ENCODE data around the gene SLC30A1. TPM values are rescaled to one million over a fixed set of nuclear protein-coding genes. Genes with fewer than 3 reads are reported as not detected.

Gene SLC30A1
- total and polyA plus RNA-seq, 7 experiments from 2014 or later: 1.1 to 12.1 (median 8.4) TPM

- H3K27ac ChIP-seq (ENCODE audit: low read depth, low read length): no peak overlapping the region
- H3K9me3 ChIP-seq (ENCODE audit: control insufficient read depth in 2 of 3, low read length in 3 of 3): no peaks in the 10 kb centered on the region
- no peaks in the 10 kb centered on the region for H3K27me3 ChIP-seq (ENCODE audit: control insufficient read depth in 2 of 2, insufficient read depth in 2 of 2, low read length in 2 of 2)
- H3K4me3 ChIP-seq (ENCODE audit: low read length): no peak overlapping the region
- ATAC-seq (no peak), DNase-seq (no peak)
- H3K27ac Mint-ChIP-seq: peak overlapping the region in 6 of 9 donors; percentile 17 to 87 (median 44)
- ChIA-PET POLR2A (no interaction called here), CTCF (interaction anchor here (0.6 kb wide), 1 partner anchor 848 kb away, joined by 3 read pairs; no protein-coding TSS in a partner anchor)
- H3K36me3 Mint-ChIP-seq: peaks cover 0 to 4% (median 0%) of the 10 kb centered on the region in 5 donors
- H3K27me3 Mint-ChIP-seq: peaks cover 0 to 6% (median 0%) of the 10 kb centered on the region in 5 donors
- no peaks in the 10 kb centered on the region for H3K36me3 ChIP-seq (ENCODE audit: control insufficient read depth in 2 of 3, insufficient read depth in 3 of 3, low read length in 3 of 3)
- H3K9me3 Mint-ChIP-seq: peaks cover 0 to 2% (median 0%) of the 10 kb centered on the region in 11 donors
- H3K4me3 Mint-ChIP-seq: peak overlapping the region; percentile 1 to 82 (median 64)
- peaks cover 0 to 5% of the 10 kb centered on the region in 2 donors for H3K4me1 ChIP-seq (ENCODE audit: control insufficient read depth in 2 of 2, insufficient read depth in 2 of 2, low read length in 2 of 2)
- intact Hi-C loops (cut with micrococcal nuclease): no loop called here
- peaks cover 15 to 25% (median 23%) of the 10 kb centered on the region in 7 donors for H3K4me1 Mint-ChIP-seq
Observed at GRCh38 chr1:211607754-211608473, 29.0 kb upstream of the SLC30A1 start.

GRCh38 chr1:211606914-211607753, 28.2 kb upstream of the SLC30A1 start:
- DNase-seq (peak in 5 of 9 donors; percentile 10 to 24 (median 19)), ATAC-seq (peak; percentile 87)
- no peaks in the 10 kb centered on the region for H3K36me3 ChIP-seq (ENCODE audit: control insufficient read depth in 2 of 3, insufficient read depth in 3 of 3, low read length in 3 of 3)
- H3K4me3 ChIP-seq (ENCODE audit: low read length): peak overlapping the region; percentile 46
- H3K9me3 ChIP-seq (ENCODE audit: control insufficient read depth in 2 of 3, low read length in 3 of 3): no peaks in the 10 kb centered on the region
- Mint-ChIP-seq H3K4me3 (peak overlapping the region; percentile 59 to 87 (median 82)), H3K4me1 (peaks cover 15 to 26% (median 23%) of the 10 kb centered on the region in 7 donors), H3K27ac (peak overlapping the region; percentile 65 to 93 (median 79)), H3K9me3 (peaks cover 0 to 2% (median 0%) of the 10 kb centered on the region in 11 donors), H3K36me3 (peaks cover 0 to 7% (median 0%) of the 10 kb centered on the region in 5 donors), H3K27me3 (peaks cover 0 to 6% (median 0%) of the 10 kb centered on the region in 5 donors)
- H3K27ac ChIP-seq (ENCODE audit: low read depth, low read length): peak overlapping the region; percentile 24
- POLR2A ChIA-PET: interaction anchor here (0.7 to 0.8 kb wide), 2 partner anchors 21 to 28 kb away, joined by 3 to 6 read pairs; partner anchors contain the start of gene SLC30A1
- CTCF ChIA-PET: interaction anchor here (0.6 to 1.0 kb wide), 2 partner anchors 34 to 849 kb away, joined by 3 read pairs; no protein-coding TSS in a partner anchor
- intact Hi-C loops (cut with micrococcal nuclease): loop anchor here in 1 of 2 donors (1.0 kb wide), 1 partner anchor 28 kb away; the partner anchor contains the start of gene SLC30A1
- peaks cover 0 to 5% of the 10 kb centered on the region in 2 donors for H3K4me1 ChIP-seq (ENCODE audit: control insufficient read depth in 2 of 2, insufficient read depth in 2 of 2, low read length in 2 of 2)
- no peaks in the 10 kb centered on the region for H3K27me3 ChIP-seq (ENCODE audit: control insufficient read depth in 2 of 2, insufficient read depth in 2 of 2, low read length in 2 of 2)

DNA sequence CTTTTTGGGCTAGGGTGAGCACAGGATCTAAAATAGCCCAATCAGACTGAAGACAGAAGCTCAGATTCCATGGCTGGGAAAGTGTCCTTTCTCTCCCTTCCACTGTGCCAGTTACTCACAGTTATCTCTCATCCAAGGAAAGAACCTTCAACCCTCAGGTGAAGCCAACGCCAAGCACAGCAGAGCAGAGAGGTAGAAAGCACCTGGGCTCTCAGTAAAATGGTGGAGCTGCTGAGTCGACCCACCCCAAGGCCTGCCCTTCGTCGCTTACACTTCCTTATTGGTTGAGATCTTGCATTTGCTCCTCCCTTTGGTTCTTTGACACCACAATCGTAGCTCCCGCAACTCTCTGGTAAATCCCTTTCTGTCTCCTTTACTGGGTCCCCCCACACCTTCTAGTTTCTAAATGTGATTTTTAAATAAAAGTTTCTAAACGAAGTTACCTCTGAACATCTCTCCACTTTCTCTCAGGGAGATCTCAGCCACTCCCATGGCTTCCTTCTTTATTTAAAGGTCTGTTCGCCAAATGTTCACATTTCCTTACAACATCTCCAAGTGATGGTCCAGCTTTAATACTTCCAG, 27.5 kb upstream of the SLC30A1 start:
- Mint-ChIP-seq H3K9me3 (peaks cover 0 to 2% (median 0%) of the 10 kb centered on the region in 11 donors), H3K27ac (peak overlapping the region; percentile 38 to 93 (median 79)), H3K4me1 (peaks cover 15 to 26% (median 23%) of the 10 kb centered on the region in 7 donors), H3K4me3 (peak overlapping the region; percentile 59 to 87 (median 82)), H3K27me3 (peaks cover 0 to 6% (median 0%) of the 10 kb centered on the region in 5 donors), H3K36me3 (peaks cover 0 to 7% (median 0%) of the 10 kb centered on the region in 5 donors)
- intact Hi-C loops (cut with micrococcal nuclease): loop anchor here in 1 of 2 donors (1.0 kb wide), 1 partner anchor 27 kb away; the partner anchor contains the start of gene SLC30A1
- ChIA-PET CTCF (interaction anchor here (1.0 to 1.1 kb wide), 2 partner anchors 28 to 34 kb away, joined by 3 read pairs; partner anchors contain the start of gene SLC30A1), POLR2A (interaction anchor here (0.7 to 0.8 kb wide), 2 partner anchors 20 to 28 kb away, joined by 3 to 6 read pairs; partner anchors contain the start of gene SLC30A1)
- Histone ChIP-seq H3K36me3 (ENCODE audit: control insufficient read depth in 2 of 3, insufficient read depth in 3 of 3, low read length in 3 of 3) (no peaks in the 10 kb centered on the region), H3K27me3 (ENCODE audit: control insufficient read depth in 2 of 2, insufficient read depth in 2 of 2, low read length in 2 of 2) (no peaks in the 10 kb centered on the region), H3K4me3 (ENCODE audit: low read length) (peak overlapping the region; percentile 46), H3K4me1 (ENCODE audit: control insufficient read depth in 2 of 2, insufficient read depth in 2 of 2, low read length in 2 of 2) (peaks cover 0 to 5% of the 10 kb centered on the region in 2 donors), H3K27ac (ENCODE audit: low read depth, low read length) (peak overlapping the region; percentile 24), H3K9me3 (ENCODE audit: control insufficient read depth in 2 of 3, low read length in 3 of 3) (no peaks in the 10 kb centered on the region)
- DNase-seq (peak in 4 of 9 donors; percentile 5 to 20 (median 14)), ATAC-seq (peak; percentile 80)

GRCh38 chr1:211605603-211606331, 26.8 kb upstream of the SLC30A1 start:
- peaks cover 0 to 12% (median 0%) of the 10 kb centered on the region in 5 donors for H3K27me3 Mint-ChIP-seq
- ChIA-PET POLR2A (interaction anchor here (0.8 kb wide), 1 partner anchor 27 kb away, joined by 6 read pairs; the partner anchor contains the start of gene SLC30A1), CTCF (interaction anchor here (0.9 to 1.1 kb wide), 2 partner anchors 27 to 39 kb away, joined by 3 read pairs; partner anchors contain the start of gene SLC30A1)
- DNase-seq (no peak), ATAC-seq (no peak)
- H3K36me3 Mint-ChIP-seq: peaks cover 0 to 7% (median 0%) of the 10 kb centered on the region in 5 donors
- H3K4me3 Mint-ChIP-seq: peak overlapping the region; percentile 35 to 87 (median 82)
- peak overlapping the region in 6 of 9 donors; percentile 65 to 93 (median 79) for H3K27ac Mint-ChIP-seq
- Histone ChIP-seq H3K9me3 (ENCODE audit: control insufficient read depth in 2 of 3, low read length in 3 of 3) (no peaks in the 10 kb centered on the region), H3K27me3 (ENCODE audit: control insufficient read depth in 2 of 2, insufficient read depth in 2 of 2, low read length in 2 of 2) (no peaks in the 10 kb centered on the region), H3K4me3 (ENCODE audit: low read length) (peak overlapping the region; percentile 46), H3K36me3 (ENCODE audit: control insufficient read depth in 2 of 3, insufficient read depth in 3 of 3, low read length in 3 of 3) (no peaks in the 10 kb centered on the region), H3K4me1 (ENCODE audit: control insufficient read depth in 2 of 2, insufficient read depth in 2 of 2, low read length in 2 of 2) (peaks cover 0 to 5% of the 10 kb centered on the region in 2 donors), H3K27ac (ENCODE audit: low read depth, low read length) (no peak overlapping the region)
- intact Hi-C loops (cut with micrococcal nuclease): loop anchor here in 1 of 2 donors (1.0 kb wide), 1 partner anchor 26 kb away; the partner anchor contains the start of gene SLC30A1
- peaks cover 15 to 26% (median 23%) of the 10 kb centered on the region in 7 donors for H3K4me1 Mint-ChIP-seq
- peaks cover 0 to 2% (median 0%) of the 10 kb centered on the region in 11 donors for H3K9me3 Mint-ChIP-seq

- ATAC-seq: no peak
- no peak overlapping the region for H3K27ac Mint-ChIP-seq
- peaks cover 0 to 2% (median 0%) of the 10 kb centered on the region in 11 donors for H3K9me3 Mint-ChIP-seq
- Histone ChIP-seq H3K9me3 (ENCODE audit: control insufficient read depth in 2 of 3, low read length in 3 of 3) (no peaks in the 10 kb centered on the region), H3K4me3 (ENCODE audit: low read length) (no peak overlapping the region), H3K27me3 (ENCODE audit: control insufficient read depth in 2 of 2, insufficient read depth in 2 of 2, low read length in 2 of 2) (no peaks in the 10 kb centered on the region), H3K36me3 (ENCODE audit: control insufficient read depth in 2 of 3, insufficient read depth in 3 of 3, low read length in 3 of 3) (no peaks in the 10 kb centered on the region), H3K4me1 (ENCODE audit: control insufficient read depth in 2 of 2, insufficient read depth in 2 of 2, low read length in 2 of 2) (peaks cover 0 to 5% of the 10 kb centered on the region in 2 donors), H3K27ac (ENCODE audit: low read depth, low read length) (no peak overlapping the region)
- POLR2A ChIA-PET: interaction anchor here (0.8 kb wide), 1 partner anchor 1006 kb away, joined by 4 read pairs; no protein-coding TSS in a partner anchor
- H3K27me3 Mint-ChIP-seq: peaks cover 0 to 13% (median 0%) of the 10 kb centered on the region in 5 donors
- peaks cover 0 to 7% (median 0%) of the 10 kb centered on the region in 5 donors for H3K36me3 Mint-ChIP-seq
- H3K4me1 Mint-ChIP-seq: peaks cover 15 to 26% (median 23%) of the 10 kb centered on the region in 7 donors
- no peak for DNase-seq
- H3K4me3 Mint-ChIP-seq: no peak overlapping the region
- CTCF ChIA-PET: interaction anchor here (0.9 to 1.1 kb wide), 2 partner anchors 26 to 38 kb away, joined by 3 read pairs; partner anchors contain the start of gene SLC30A1
- intact Hi-C loops (cut with micrococcal nuclease): no loop called here
Observed at GRCh38 chr1:211605034-211605433, 26.1 kb upstream of the SLC30A1 start.

All from naive thymus-derived CD4-positive, alpha-beta T cell (primary cell).